D721Med (cell line): Measurements from ENCODE around the gene NDUFS8.

ENCODE experiments used
- DNase-seq: peaks from one replicate; pipeline ENCODE4 v3.0.0; 2011; ENCODE audit warnings: low spot score; ENCODE audit not compliant: insufficient read length
- FAIRE-seq: peaks from 2 replicates; lab custom pipeline; 2011; peaks lifted over from hg19 to GRCh38; lab: Jason Lieb, UNC
- CTCF ChIP-seq: IDR thresholded peaks from 2 replicates; pipeline ENCODE4 v1.5.1; 2012; ENCODE audit warnings: mild to moderate bottlenecking, control low read depth; ENCODE audit not compliant: insufficient read depth; ENCODE audit errors: missing control alignments

NDUFS8 gene

GRCh38 chr11:68012044-68012842, 18.2 kb upstream of the NDUFS8 start:
- FAIRE-seq (no peak), DNase-seq (no peak)
- TF ChIP-seq CTCF = no peak

GRCh38 chr11:68012843-68013610, 17.5 kb upstream of the NDUFS8 start:
- FAIRE-seq (no peak), DNase-seq (no peak)
- TF ChIP-seq CTCF = no peak

- DNase-seq = no peak
- FAIRE-seq = no peak
- TF ChIP-seq CTCF = no peak
Measured at GRCh38 chr11:68013611-68014156, 16.8 kb upstream of the NDUFS8 start.

GRCh38 chr11:68014157-68014946, 16.1 kb upstream of the NDUFS8 start:
- no peak for TF ChIP-seq CTCF
- FAIRE-seq (no peak), DNase-seq (no peak)

- TF ChIP-seq CTCF = no peak
- no peak for FAIRE-seq
- DNase-seq = no peak
Measured at GRCh38 chr11:68014947-68015447, 15.5 kb upstream of the NDUFS8 start.

GRCh38 chr11:68015467-68015866, 15.0 kb upstream of the NDUFS8 start:
- FAIRE-seq = no peak
- DNase-seq = no peak
- no peak for TF ChIP-seq CTCF
